Activated CD4-positive, alpha-beta T cell treated with anti-CD3 and anti-CD28 coated beads, Interleukin-2, amount 10 ng/mL, durations not matched to agents 7 days and 5 days (primary cell): ENCODE measurements around the gene FAM107B. TPM values are rescaled to one million over a fixed set of nuclear protein-coding genes. Genes with fewer than 3 reads are reported as not detected.

Experiments
- total RNA-seq, 2 experiments: library from RNA; stranded (reverse); gene quantifications; one replicate each; pipeline ENCODE4 v1.2.3, GENCODE V29; 2021

Gene FAM107B
- total RNA-seq, 2 experiments from 2014 or later = 180 to 220 TPM

Other genes starting within 250 kb of the FAM107B start
- gene CDNF, start 63.1 kb upstream of the FAM107B start, total RNA-seq = under 1 TPM; 0.67 to 0.85 TPM
- gene HSPA14, start 63.4 kb upstream of the FAM107B start, total RNA-seq = 10 to 100 TPM; 24.6 to 26.8 TPM
- 10 to 100 TPM; 18.3 to 21.6 TPM for gene MSANTD7, start 63.4 kb upstream of the FAM107B start, total RNA-seq
- gene SUV39H2, start 104.0 kb upstream of the FAM107B start, total RNA-seq = 10 to 100 TPM; 30.9 to 36.6 TPM
- 10 to 100 TPM; 60.4 to 66.2 TPM for gene DCLRE1C, start 179.2 kb upstream of the FAM107B start, total RNA-seq
- under 1 TPM; 0.71 to 0.82 TPM for gene MEIG1, start 184.5 kb upstream of the FAM107B start, total RNA-seq